OCI-LY7 (cell line): ENCODE results near the gene CNDP1. TPM values are rescaled to one million over a fixed set of nuclear protein-coding genes. Genes with fewer than 3 reads are reported as not detected.

Experiments used
- BruUV-seq: library from RNA; stranded (reverse); fragments of 400-500 nt; replicated peaks from 2 replicates; lab custom pipeline; 2021; lab: Mats Ljungman, UMichigan
- CTCF ChIA-PET: fragments of 300-600 bp; sonication (Branson Sonifier 250); formaldehyde crosslinking; loops from one replicate; lab custom pipeline; 2022; ENCODE audit warnings: antibody characterized with exemption; ENCODE audit not compliant: unreplicated experiment; lab: Charles Lee
- POLR2A ChIA-PET: fragments of 300-600 bp; sonication (Branson Sonifier 250); formaldehyde crosslinking; loops from one replicate; lab custom pipeline; 2022; ENCODE audit warnings: antibody characterized with exemption; lab: Charles Lee
- DNase-seq: peaks from one replicate; pipeline ENCODE4 v3.0.0-alpha.2; 2015; ENCODE audit warnings: low spot score
- H2AFZ ChIP-seq: fragments of 200-600 bp; sonication (generic), shearing (Covaris generic); 2 replicates; pipeline ENCODE4 v1.6.1; 2014; ENCODE audit warnings: mild to moderate bottlenecking, antibody characterized with exemption, low read length, moderate library complexity
- H3K27ac ChIP-seq: fragments of 200-600 bp; sonication (generic); 2 replicates; pipeline ENCODE4 v1.5.1; 2014; ENCODE audit warnings: mixed run types, low read depth, mild to moderate bottlenecking, moderate library complexity, low read length, inconsistent platforms; ENCODE audit not compliant: poor library complexity, severe bottlenecking
- H3K36me3 ChIP-seq: fragments of 200-600 bp; sonication (generic); 2 replicates; pipeline ENCODE4 v1.6.1; 2014; ENCODE audit warnings: mild to moderate bottlenecking, antibody characterized with exemption, low read length, moderate library complexity, mixed read lengths; ENCODE audit not compliant: insufficient read depth
- H3K4me1 ChIP-seq: fragments of 200-600 bp; sonication (generic); 2 replicates; pipeline ENCODE4 v1.5.1; 2014; ENCODE audit warnings: mild to moderate bottlenecking, low read length; ENCODE audit not compliant: insufficient read depth, poor library complexity, severe bottlenecking
- H3K4me2 ChIP-seq: fragments of 200-600 bp; sonication (generic); 2 replicates; pipeline ENCODE4 v1.6.1; 2014; ENCODE audit warnings: mild to moderate bottlenecking, low read length
- H3K4me3 ChIP-seq: fragments of 200-600 bp; sonication (generic); 2 replicates; pipeline ENCODE4 v1.5.1; 2014; ENCODE audit warnings: mild to moderate bottlenecking, low read depth, low read length; ENCODE audit not compliant: poor library complexity, severe bottlenecking
- H3K79me2 ChIP-seq: fragments of 200-600 bp; sonication (generic); 2 replicates; pipeline ENCODE4 v1.6.1; 2016; ENCODE audit warnings: low read depth, mild to moderate bottlenecking, low read length, moderate library complexity, mixed read lengths; ENCODE audit not compliant: insufficient read depth
- H3K9me2 ChIP-seq: fragments of 200-600 bp; sonication (generic); 2 replicates; pipeline ENCODE4 v1.6.1; 2016; ENCODE audit warnings: mild to moderate bottlenecking, low read length, mixed read lengths; ENCODE audit not compliant: insufficient read depth
- H3K9me3 ChIP-seq: fragments of 200-600 bp; sonication (generic); 2 replicates; pipeline ENCODE4 v1.6.1; 2014; ENCODE audit warnings: mild to moderate bottlenecking, mixed run types, low read length, mixed read lengths
- H4K20me1 ChIP-seq: fragments of 200-600 bp; sonication (generic); 2 replicates; pipeline ENCODE4 v1.6.1; 2014; ENCODE audit warnings: mild to moderate bottlenecking, antibody characterized with exemption, low read length, moderate library complexity, mixed read lengths; ENCODE audit not compliant: insufficient read depth
- EZH2phosphoT487 ChIP-seq: fragments of 200-600 bp; sonication (generic); IDR thresholded peaks from 2 replicates; pipeline ENCODE4 v1.6.1; 2018; ENCODE audit warnings: low read depth, borderline replicate concordance, mild to moderate bottlenecking, mixed run types, antibody characterized with exemption, low read length, moderate library complexity, mixed read lengths
- intact Hi-C: fragments of 100-400 bp; cut with micrococcal nuclease; formaldehyde crosslinking; loops from one replicate; pipeline ENCODE4 v1.10.0; 2022; ENCODE audit not compliant: unreplicated experiment
- total RNA-seq, 2 experiments: library from RNA; depleted of rRNA in 1 of 2; stranded (reverse); fragments of >200 nt in 1 of 2; shearing (Covaris generic) in 1 of 2; gene quantifications; 2 replicates each; pipeline ENCODE4 v1.2.3, GENCODE V29; 2014 to 2022
- TF ChIP-seq, protein P1 (sequence below): fragments of 200-600 bp; sonication (generic); conservative IDR thresholded peaks from 2 replicates; pipeline ENCODE4 v1.5.1; 2014; ENCODE audit warnings: mild to moderate bottlenecking, antibody characterized with exemption, low read length, moderate library complexity, mixed read lengths

CNDP1 gene
- total RNA-seq, 2 experiments from 2014 or later, result not detected

DNA sequence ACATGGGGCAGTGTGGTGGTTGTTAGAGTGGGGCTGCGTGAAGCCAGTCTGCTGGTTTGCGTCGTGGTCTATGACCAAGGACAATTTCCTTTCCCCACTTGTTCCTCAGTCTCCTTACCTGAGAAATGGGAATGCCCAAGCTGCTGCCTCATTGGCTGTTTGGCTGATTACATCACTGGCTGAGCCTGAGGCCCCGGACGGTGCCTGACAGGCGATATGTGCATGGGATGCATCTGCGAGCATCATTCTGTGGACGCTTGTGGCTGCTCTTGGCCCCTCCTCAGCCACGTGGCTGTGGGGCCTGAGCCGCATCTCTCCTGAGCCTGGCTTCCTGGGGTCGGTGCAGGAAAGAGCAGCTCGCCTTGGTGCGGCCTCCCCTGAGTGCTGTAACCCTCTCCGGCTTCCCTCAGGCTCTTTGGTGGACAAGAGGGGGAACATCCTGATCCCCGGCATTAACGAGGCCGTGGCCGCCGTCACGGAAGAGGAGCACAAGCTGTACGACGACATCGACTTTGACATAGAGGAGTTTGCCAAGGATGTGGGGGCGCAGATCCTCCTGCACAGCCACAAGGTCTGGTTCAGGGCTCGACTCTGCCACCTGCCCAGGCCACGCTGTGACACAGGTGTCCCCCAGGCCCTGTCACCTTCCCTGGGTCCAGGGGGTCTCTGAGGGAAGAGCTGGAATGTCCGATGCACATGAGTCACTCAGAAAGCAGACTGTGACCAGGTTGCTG, 21.0 kb upstream of the CNDP1 start:
- no peaks in the 10 kb centered on the region for H3K4me1 ChIP-seq
- no peaks in the 10 kb centered on the region for H3K9me3 ChIP-seq
- no peak overlapping the region for H3K27ac ChIP-seq
- intact Hi-C loops, result no loop called here
- CTCF ChIA-PET, result no interaction called here
- no TSS peak for BruUV-seq
- POLR2A ChIA-PET, result interaction anchor here (0.7 kb wide), 1 partner anchor 10 kb away, joined by 3 read pairs; no protein-coding TSS in a partner anchor
- no peaks in the 10 kb centered on the region for H3K79me2 ChIP-seq
- peaks cover 31% of the 10 kb centered on the region for H3K36me3 ChIP-seq
- no peak overlapping the region for H2AFZ ChIP-seq
- DNase-seq, result no peak
- H3K4me2 ChIP-seq, result no peak overlapping the region
- TF ChIP-seq, protein P1, sequence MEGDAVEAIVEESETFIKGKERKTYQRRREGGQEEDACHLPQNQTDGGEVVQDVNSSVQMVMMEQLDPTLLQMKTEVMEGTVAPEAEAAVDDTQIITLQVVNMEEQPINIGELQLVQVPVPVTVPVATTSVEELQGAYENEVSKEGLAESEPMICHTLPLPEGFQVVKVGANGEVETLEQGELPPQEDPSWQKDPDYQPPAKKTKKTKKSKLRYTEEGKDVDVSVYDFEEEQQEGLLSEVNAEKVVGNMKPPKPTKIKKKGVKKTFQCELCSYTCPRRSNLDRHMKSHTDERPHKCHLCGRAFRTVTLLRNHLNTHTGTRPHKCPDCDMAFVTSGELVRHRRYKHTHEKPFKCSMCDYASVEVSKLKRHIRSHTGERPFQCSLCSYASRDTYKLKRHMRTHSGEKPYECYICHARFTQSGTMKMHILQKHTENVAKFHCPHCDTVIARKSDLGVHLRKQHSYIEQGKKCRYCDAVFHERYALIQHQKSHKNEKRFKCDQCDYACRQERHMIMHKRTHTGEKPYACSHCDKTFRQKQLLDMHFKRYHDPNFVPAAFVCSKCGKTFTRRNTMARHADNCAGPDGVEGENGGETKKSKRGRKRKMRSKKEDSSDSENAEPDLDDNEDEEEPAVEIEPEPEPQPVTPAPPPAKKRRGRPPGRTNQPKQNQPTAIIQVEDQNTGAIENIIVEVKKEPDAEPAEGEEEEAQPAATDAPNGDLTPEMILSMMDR, result no peak
- TF ChIP-seq EZH2phosphoT487, result no peak
- no peaks in the 10 kb centered on the region for H4K20me1 ChIP-seq
- no peak overlapping the region for H3K4me3 ChIP-seq
- H3K9me2 ChIP-seq, result no peaks in the 10 kb centered on the region

DNA sequence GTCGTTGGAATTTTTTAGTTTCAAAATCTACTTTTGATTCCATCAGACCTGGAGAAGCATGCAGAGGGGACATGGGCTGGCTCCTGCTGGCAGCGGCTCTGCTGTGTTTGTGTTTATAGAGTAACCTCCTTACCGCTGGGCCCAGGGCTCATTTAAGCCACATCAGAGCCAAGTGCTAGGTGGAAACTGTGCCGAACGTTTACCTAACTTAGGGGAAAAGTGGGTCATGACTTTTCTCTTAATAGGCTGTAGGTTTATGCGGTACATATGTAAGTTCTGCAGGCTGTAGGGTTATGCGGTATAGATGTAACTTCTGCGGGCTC, 20.5 kb upstream of the CNDP1 start:
- Histone ChIP-seq H3K9me2 (no peaks in the 10 kb centered on the region), H3K9me3 (no peaks in the 10 kb centered on the region), H4K20me1 (no peaks in the 10 kb centered on the region), H3K4me3 (no peak overlapping the region), H3K36me3 (peaks cover 29% of the 10 kb centered on the region), H3K79me2 (no peaks in the 10 kb centered on the region), H3K4me2 (no peak overlapping the region), H3K27ac (no peak overlapping the region), H2AFZ (no peak overlapping the region), H3K4me1 (no peaks in the 10 kb centered on the region)
- ChIA-PET CTCF (no interaction called here), POLR2A (no interaction called here)
- TF ChIP-seq EZH2phosphoT487, result no peak
- TF ChIP-seq, protein P1, result no peak
- intact Hi-C loops, result no loop called here
- no peak for DNase-seq
- no TSS peak for BruUV-seq

GRCh38 chr18:74514860-74515495, 19.3 kb upstream of the CNDP1 start:
- intact Hi-C loops, result no loop called here
- ChIA-PET POLR2A (no interaction called here), CTCF (no interaction called here)
- no peak overlapping the region for H3K4me3 ChIP-seq
- no peaks in the 10 kb centered on the region for H3K9me2 ChIP-seq
- H4K20me1 ChIP-seq, result no peaks in the 10 kb centered on the region
- no peaks in the 10 kb centered on the region for H3K79me2 ChIP-seq
- no peak overlapping the region for H3K4me2 ChIP-seq
- BruUV-seq, result no TSS peak
- H3K4me1 ChIP-seq, result no peaks in the 10 kb centered on the region
- DNase-seq, result no peak
- peaks cover 33% of the 10 kb centered on the region for H3K36me3 ChIP-seq
- TF ChIP-seq, protein P1, result no peak
- no peak for TF ChIP-seq EZH2phosphoT487
- no peak overlapping the region for H3K27ac ChIP-seq
- H3K9me3 ChIP-seq, result no peaks in the 10 kb centered on the region
- no peak overlapping the region for H2AFZ ChIP-seq
